ENCODE results near the gene SSH3. TPM values are rescaled to one million over a fixed set of nuclear protein-coding genes. Genes with fewer than 3 reads are reported as not detected.
A peak's percentile ranks its signal among the peaks of the same experiment; 100 is the strongest.

The SSH3 gene
- total and polyA plus RNA-seq, 4 donors, result 4.8 to 10.4 (median 8.1) TPM

DNA sequence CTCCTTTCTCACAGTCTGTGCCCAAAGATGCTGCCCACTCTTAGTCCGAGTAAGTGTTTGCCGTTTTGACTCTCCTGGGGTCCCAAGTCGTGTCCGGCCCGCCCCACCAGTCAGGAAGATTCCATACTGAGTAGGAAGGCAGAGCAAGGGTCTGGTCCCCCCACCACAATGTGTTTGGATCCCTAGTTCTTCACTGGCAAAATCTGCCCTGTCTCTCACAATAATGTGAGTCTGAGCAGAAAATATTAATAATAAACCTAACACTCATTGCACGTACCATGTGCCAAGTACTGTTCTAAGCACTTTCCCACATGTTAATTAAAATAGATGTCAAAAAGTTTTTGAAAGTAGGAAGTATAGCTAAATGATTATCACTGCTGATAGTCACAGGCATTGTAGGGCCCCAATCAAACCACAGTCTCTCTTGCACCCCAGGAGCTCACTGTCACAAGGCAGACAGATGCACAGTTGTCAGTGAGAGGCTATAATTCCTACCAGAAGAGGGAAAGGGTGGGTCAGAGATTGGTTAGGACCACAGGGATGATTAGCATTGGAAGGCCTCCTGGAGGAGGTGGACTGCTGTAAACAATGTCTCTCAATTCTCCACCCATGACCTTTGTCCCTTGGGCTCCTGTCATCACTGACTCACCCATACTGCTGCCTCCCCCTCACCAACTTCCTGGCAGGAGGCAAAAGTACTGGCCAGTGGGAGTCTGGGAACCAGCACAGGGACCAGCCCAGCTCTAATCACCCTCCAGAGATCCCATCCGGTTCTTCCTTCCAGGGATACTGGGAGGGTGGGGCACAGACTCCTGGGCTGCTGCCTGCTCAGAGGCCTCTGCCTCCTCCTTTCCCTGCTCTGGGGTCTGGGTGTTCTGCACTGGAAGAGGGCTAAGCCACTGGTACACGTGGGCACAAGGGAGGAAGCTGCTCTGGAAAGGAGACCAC lies 51.0 kb downstream of the SSH3 start:
- TF ChIP-seq GABPA (IDR thresholded peaks at IDR 0.05 in 1 of 2, conservative IDR thresholded peaks at IDR 0.05 in 1 of 2) (peak in 1 of 2 donors; percentile 76), FOXA1 (IDR thresholded peaks at IDR 0.05) (peak; percentile 48), HNF4A (conservative IDR thresholded peaks at IDR 0.05) (peak; percentile 92 to 96), RXRA (IDR thresholded peaks at IDR 0.05) (peak; percentile 79 to 81), TAF1 (conservative IDR thresholded peaks at IDR 0.05) (no peak), ATF3 (IDR thresholded peaks at IDR 0.05) (peak; percentile 96), FOXA2 (IDR thresholded peaks at IDR 0.05) (peak; percentile 27), RAD21 (IDR thresholded peaks at IDR 0.05) (peak; percentile 7 to 23), EGR1 (IDR thresholded peaks at IDR 0.05; ENCODE audit: low read depth in 2 of 2) (peak; percentile 85 to 88), YY1 (IDR thresholded peaks at IDR 0.05) (peak; percentile 56), JUND (IDR thresholded peaks at IDR 0.05) (peak; percentile 97 to 99), HNF4G (IDR thresholded peaks at IDR 0.05) (peak; percentile 83), NR2F2 (IDR thresholded peaks at IDR 0.05) (peak; percentile 87), SP1 (IDR thresholded peaks at IDR 0.05) (peak; percentile 97)
- TF ChIP-seq, protein P1, sequence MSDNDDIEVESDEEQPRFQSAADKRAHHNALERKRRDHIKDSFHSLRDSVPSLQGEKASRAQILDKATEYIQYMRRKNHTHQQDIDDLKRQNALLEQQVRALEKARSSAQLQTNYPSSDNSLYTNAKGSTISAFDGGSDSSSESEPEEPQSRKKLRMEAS (IDR thresholded peaks at IDR 0.05), result no peak
- TF ChIP-seq, protein P2, sequence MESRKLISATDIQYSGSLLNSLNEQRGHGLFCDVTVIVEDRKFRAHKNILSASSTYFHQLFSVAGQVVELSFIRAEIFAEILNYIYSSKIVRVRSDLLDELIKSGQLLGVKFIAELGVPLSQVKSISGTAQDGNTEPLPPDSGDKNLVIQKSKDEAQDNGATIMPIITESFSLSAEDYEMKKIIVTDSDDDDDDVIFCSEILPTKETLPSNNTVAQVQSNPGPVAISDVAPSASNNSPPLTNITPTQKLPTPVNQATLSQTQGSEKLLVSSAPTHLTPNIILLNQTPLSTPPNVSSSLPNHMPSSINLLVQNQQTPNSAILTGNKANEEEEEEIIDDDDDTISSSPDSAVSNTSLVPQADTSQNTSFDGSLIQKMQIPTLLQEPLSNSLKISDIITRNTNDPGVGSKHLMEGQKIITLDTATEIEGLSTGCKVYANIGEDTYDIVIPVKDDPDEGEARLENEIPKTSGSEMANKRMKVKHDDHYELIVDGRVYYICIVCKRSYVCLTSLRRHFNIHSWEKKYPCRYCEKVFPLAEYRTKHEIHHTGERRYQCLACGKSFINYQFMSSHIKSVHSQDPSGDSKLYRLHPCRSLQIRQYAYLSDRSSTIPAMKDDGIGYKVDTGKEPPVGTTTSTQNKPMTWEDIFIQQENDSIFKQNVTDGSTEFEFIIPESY (IDR thresholded peaks at IDR 0.05), result no peak
- TF ChIP-seq, protein P3, sequence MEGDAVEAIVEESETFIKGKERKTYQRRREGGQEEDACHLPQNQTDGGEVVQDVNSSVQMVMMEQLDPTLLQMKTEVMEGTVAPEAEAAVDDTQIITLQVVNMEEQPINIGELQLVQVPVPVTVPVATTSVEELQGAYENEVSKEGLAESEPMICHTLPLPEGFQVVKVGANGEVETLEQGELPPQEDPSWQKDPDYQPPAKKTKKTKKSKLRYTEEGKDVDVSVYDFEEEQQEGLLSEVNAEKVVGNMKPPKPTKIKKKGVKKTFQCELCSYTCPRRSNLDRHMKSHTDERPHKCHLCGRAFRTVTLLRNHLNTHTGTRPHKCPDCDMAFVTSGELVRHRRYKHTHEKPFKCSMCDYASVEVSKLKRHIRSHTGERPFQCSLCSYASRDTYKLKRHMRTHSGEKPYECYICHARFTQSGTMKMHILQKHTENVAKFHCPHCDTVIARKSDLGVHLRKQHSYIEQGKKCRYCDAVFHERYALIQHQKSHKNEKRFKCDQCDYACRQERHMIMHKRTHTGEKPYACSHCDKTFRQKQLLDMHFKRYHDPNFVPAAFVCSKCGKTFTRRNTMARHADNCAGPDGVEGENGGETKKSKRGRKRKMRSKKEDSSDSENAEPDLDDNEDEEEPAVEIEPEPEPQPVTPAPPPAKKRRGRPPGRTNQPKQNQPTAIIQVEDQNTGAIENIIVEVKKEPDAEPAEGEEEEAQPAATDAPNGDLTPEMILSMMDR (IDR thresholded peaks at IDR 0.05; ENCODE audit: low read depth, low read length, missing input control), result no peak
- TF ChIP-seq, protein P4, sequence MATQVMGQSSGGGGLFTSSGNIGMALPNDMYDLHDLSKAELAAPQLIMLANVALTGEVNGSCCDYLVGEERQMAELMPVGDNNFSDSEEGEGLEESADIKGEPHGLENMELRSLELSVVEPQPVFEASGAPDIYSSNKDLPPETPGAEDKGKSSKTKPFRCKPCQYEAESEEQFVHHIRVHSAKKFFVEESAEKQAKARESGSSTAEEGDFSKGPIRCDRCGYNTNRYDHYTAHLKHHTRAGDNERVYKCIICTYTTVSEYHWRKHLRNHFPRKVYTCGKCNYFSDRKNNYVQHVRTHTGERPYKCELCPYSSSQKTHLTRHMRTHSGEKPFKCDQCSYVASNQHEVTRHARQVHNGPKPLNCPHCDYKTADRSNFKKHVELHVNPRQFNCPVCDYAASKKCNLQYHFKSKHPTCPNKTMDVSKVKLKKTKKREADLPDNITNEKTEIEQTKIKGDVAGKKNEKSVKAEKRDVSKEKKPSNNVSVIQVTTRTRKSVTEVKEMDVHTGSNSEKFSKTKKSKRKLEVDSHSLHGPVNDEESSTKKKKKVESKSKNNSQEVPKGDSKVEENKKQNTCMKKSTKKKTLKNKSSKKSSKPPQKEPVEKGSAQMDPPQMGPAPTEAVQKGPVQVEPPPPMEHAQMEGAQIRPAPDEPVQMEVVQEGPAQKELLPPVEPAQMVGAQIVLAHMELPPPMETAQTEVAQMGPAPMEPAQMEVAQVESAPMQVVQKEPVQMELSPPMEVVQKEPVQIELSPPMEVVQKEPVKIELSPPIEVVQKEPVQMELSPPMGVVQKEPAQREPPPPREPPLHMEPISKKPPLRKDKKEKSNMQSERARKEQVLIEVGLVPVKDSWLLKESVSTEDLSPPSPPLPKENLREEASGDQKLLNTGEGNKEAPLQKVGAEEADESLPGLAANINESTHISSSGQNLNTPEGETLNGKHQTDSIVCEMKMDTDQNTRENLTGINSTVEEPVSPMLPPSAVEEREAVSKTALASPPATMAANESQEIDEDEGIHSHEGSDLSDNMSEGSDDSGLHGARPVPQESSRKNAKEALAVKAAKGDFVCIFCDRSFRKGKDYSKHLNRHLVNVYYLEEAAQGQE (IDR thresholded peaks at IDR 0.05), result peak; percentile 83
- H3K27me3 ChIP-seq (ENCODE audit: control insufficient read depth in 4 of 4, insufficient read depth in 4 of 4, low read length in 3 of 4), result no peaks in the 10 kb centered on the region
- peak overlapping the region; percentile 97 to 99 for H3K27ac ChIP-seq (ENCODE audit: low read depth in 1 of 2, low read length in 2 of 2)
- H3K4me1 ChIP-seq (ENCODE audit: control insufficient read depth in 4 of 4, insufficient read depth in 4 of 4, low read length in 3 of 4), result peaks cover 15 to 45% (median 32%) of the 10 kb centered on the region in 4 donors
- H3K9ac ChIP-seq (ENCODE audit: low read depth in 1 of 2, low read length in 2 of 2), result peak overlapping the region; percentile 57 to 70
- no peak for DNase-seq (ENCODE audit: low spot score)
- peaks cover 0 to 1% (median 0%) of the 10 kb centered on the region in 4 donors for H3K36me3 ChIP-seq (ENCODE audit: control insufficient read depth in 4 of 4, insufficient read depth in 3 of 4, low read depth in 1 of 4, low read length in 3 of 4)
- peak overlapping the region; percentile 39 to 83 (median 66) for H3K4me3 ChIP-seq (ENCODE audit: low read depth in 1 of 3, low read length in 3 of 3)
- WGBS, result 28% methylated on average over 8 of the region's 8 CpGs
- H3K9me3 ChIP-seq (ENCODE audit: control insufficient read depth in 4 of 4, low read length in 3 of 4), result no peaks in the 10 kb centered on the region

Measured in liver (tissue), 9 donors.